Measurements from ENCODE around the gene P2RY11. TPM values are rescaled to one million over a fixed set of nuclear protein-coding genes. Genes with fewer than 3 reads are reported as not detected.
A peak's percentile ranks its signal among the peaks of the same experiment; 100 is the strongest.

The P2RY11 gene
- total RNA-seq, 1 experiment from 2014 or later: 1.1 TPM

DNA sequence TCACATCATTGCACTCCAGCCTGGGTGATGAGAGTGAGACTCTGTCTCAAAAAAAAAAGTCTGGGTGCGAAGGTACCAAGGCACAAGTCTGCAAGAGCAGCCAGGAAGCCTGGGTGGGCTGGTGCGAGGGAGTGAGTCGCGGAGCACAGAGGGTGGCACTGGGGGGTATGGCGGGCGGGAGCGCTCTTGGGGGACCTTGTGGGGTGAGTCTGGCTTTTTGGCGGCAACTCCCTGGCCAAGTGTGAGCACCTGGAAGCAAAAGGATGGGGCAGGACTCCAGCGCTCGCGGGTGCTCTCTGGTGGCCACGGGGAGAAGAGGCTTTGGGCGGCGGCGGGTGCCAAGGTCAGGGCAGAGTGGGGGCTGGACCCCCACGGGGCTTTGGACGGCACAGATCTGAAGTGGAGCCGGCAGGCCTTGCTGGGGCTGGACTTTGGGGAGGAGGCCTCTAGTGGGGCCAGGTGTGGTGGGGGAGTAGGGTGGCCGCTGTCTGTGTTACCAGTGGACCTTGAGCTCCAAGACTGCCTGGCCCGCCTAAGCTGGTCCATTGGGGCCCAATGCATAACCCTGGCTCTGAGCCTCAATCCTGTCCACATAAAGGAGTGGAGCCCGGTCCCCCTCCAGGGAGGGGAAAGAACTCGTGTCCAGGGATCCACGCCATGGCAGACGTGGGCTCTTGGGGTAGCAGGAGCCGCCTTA lies 1.6 kb downstream of the P2RY11 start:
- DNase-seq (ENCODE audit: low read depth): no peak

GRCh38 chr19:10113592-10113963 lies 2.1 kb downstream of the P2RY11 start:
- no peak for DNase-seq (ENCODE audit: low read depth)

- no peak for DNase-seq (ENCODE audit: low read depth)
These were observed 2.6 kb downstream of the P2RY11 start for GRCh38 chr19:10113964-10114650.

DNA sequence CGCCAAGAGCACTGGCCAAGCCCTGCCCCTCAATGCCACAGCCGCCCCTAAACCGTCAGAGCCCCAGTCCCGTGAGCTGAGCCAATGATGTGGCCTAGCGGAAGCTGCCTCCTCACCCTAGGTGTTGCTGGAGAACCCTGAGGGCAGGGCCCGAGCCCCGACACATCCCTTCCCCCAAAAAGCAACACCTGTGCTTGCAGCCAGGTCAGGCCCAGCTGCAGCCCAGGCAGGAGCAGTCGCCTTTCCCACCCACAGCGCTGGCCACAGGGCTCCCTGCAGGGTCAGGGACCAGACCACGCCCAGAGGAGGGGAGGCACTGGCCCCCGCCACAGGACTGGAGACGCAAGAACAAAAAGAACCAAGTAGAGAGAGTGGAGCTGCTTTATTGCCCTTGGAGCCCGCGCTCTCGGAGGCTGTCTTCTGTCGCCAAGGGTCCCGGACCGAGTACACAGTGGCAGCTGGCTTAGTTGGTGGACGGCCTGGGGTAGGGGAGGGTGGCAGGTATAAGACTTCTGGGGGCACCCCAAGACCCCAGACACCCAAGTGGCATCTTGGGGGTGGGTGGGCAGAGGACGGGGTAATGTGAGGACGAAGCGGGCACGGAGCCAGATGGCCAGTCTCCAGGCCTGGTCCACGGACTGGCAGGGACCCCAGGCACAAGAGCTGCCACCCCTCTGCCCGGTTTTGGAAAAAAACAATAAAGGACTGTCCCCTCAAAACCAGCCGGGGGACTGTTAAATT lies 3.3 kb downstream of the P2RY11 start:
- no peak for DNase-seq (ENCODE audit: low read depth)

DNA sequence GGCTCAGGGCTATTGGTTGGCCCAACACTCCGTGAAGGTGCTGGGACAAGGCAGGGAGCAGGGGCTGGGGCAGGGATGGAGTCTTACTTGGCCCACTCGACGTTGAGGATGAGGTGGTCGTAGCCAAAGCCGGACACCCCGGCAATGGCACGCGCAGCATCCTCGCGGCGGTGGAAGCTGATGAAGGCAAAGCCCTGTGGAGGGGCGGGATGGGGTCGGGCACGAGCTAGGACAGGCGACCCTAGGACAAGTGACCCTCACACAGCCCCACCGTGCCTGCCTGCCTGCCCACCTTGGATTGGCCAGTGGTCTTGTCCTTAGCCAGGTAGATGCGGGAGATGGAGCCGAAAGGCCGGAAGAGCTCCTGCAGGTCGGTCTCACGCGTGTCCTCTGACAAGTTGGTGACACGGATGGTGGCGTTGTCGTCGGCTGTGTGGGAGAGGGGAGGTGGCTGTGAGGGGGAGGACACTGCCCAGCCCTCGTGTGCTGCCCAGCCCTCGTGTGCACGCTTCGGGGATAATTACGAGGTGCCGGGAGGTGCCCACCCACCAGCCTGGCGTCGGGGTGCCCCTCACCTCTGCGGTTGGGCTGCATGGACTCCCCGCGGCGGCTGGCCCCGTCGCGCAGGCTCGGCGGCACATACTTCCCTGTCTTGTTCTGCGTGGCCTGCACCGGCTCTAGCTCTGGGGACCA lies 4.0 kb downstream of the P2RY11 start:
- no peak for DNase-seq (ENCODE audit: low read depth)

- DNase-seq (ENCODE audit: low read depth): no peak
These were observed 4.8 kb downstream of the P2RY11 start for GRCh38 chr19:10116085-10116865.

DNA sequence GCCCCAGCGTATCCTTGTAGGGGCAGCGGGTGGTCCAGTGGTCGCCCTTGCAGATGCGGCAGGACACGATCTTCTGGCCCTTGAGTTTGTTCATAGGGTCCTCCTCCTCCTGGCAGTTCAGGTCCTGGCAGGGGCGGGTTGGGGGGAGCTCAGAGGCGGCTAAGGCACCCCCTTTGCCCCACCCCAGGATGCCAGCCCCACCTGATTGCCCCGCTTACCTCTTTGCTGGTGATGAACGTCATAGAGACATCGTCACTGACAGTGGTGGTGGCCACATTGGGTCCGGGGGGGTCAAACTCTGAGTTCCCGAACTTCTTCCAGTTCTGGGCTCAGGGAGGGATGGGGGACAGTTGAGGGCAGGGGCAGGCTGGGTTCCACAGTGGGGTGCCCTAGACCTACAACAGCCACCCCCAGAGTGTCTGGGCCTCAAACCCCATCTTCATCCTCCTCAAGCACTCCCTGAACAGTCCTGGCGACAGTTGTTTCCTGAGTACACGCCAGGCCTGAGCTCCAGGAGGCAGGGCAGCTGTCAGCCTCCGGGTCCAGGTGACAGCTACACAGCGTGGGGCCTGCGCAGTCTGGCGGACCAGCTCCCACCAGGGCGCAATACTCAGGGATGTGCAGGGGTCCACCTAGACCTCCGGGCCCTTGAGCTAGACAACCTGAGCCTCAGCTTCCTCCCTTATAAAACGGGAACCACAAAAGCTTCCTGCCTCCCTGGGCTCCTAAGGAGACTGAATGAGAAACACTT lies 5.5 kb downstream of the P2RY11 start:
- DNase-seq (ENCODE audit: low read depth): no peak

- DNase-seq (ENCODE audit: low read depth): peak; percentile 25
These were observed 7.5 kb downstream of the P2RY11 start for GRCh38 chr19:10118960-10119359.

DNA sequence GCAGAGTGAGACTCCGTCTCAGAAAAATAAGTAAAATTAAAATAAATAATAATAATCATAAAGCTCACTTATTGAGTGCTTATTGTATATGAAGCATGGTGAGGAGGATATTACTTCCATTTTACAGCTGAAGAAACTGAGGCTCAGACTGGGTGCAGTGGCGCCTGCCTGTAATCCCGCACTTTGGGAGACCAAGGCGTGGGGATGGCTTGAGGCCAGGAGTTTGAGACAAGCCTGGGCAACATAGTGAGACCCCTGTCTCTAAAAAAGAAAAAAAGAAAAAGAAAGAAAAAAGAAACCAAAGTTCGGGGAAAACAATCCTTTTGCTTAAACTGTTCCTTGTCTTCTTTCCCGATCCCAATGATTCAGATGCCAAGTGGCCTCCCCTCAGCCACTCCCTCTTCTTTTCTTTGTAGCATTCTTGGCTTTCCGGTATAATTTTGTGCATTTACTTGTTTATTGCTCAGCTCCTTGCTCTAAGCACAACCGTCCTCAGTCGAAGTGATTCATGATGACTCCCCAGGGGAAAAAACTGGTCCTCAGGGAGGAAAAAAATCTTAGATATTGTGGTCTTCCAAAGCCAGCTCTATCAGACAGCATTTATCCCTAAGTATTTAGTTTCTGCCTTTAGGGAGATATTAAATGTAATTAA lies 9.2 kb downstream of the P2RY11 start:
- DNase-seq (ENCODE audit: low read depth): peak; percentile 94

- DNase-seq (ENCODE audit: low read depth): no peak
These were observed 10.6 kb downstream of the P2RY11 start for GRCh38 chr19:10122045-10122444.

- DNase-seq (ENCODE audit: low read depth): no peak
These were observed 12.9 kb downstream of the P2RY11 start for GRCh38 chr19:10124429-10124828.

DNA sequence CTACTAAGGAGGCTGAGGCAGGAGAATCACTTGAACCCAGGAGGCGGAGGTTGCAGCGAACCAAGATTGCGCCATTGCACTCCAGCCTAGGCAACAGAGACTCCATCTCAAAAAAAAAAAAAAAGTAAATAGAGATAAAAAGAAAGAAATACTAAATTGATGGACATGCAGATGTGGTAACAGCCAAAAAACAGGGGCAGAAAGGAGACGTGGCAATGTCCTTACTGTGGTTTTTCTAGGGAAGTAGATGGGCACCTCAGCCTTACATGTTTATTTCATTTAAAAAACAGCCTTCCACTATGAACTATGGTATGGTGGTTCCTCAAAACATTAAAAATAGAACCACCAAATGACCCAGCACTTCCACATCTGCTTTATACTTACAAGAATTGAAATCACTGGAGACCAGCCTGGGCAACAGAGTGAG lies 14.7 kb downstream of the P2RY11 start:
- no peak for DNase-seq (ENCODE audit: low read depth)

GRCh38 chr19:10132905-10133304 lies 21.4 kb downstream of the P2RY11 start:
- DNase-seq (ENCODE audit: low read depth): no peak

DNA sequence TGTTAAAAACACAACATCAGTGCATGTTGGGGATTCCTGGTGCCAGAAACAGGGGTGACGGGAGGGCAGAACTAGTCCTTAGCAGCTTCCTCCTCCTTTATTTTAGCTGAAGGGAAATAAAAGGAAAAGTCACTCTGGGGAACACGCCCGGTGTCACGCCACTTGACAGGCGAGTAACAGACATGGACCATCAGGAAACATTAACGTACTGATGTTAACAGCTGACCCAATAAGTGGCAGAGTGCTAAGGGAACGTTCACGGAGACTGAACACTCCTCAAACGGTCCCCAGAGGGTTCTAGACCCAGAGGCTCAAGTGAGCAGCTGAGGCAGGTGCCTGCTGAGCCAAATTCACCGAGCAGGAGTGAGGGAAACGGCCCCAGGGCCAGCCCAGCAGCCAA lies 22.1 kb downstream of the P2RY11 start:
- no peak for DNase-seq (ENCODE audit: low read depth)

DNA sequence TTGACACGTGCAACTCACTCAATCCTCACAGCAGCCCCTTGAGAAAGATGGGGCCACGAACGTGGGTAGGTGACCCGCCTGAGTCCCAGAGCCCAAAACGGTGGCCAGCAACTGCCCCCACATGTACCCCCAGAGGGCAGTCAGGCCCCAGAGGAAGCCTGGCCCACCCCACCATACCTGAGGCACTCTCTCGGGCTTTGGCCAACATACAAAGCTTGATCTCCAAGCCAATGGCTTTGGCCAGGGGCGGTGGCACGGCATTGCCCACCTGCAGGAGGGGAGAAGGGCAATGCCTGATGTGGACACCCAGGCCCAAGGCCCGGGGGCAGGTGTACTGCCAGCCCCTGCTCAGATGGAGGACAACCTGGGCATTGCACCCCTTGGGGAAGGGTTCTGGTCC lies 22.5 kb downstream of the P2RY11 start:
- no peak for DNase-seq (ENCODE audit: low read depth)

- no peak for DNase-seq (ENCODE audit: low read depth)
These were observed 24.2 kb downstream of the P2RY11 start for GRCh38 chr19:10135551-10136334.

DNA sequence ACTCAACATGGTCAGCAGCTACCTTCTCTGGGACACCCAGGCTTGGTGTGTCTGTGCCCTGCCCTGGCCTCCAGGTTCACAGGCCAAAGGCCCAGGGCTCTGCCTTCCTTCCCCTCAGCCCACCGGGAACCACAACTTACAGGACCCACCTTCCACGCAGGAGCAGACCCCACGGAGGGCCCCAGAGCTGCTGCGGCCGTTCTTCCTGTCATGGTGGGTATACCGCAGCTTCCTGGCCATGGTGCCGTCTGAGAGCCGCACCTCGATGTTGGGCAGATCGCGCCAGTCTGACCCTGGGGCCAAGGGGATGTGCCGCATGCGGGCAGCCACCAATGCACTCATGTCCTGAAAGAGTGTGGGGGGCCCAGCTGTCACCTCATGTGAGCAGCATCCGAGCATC lies 25.4 kb downstream of the P2RY11 start:
- no peak for DNase-seq (ENCODE audit: low read depth)

DNA sequence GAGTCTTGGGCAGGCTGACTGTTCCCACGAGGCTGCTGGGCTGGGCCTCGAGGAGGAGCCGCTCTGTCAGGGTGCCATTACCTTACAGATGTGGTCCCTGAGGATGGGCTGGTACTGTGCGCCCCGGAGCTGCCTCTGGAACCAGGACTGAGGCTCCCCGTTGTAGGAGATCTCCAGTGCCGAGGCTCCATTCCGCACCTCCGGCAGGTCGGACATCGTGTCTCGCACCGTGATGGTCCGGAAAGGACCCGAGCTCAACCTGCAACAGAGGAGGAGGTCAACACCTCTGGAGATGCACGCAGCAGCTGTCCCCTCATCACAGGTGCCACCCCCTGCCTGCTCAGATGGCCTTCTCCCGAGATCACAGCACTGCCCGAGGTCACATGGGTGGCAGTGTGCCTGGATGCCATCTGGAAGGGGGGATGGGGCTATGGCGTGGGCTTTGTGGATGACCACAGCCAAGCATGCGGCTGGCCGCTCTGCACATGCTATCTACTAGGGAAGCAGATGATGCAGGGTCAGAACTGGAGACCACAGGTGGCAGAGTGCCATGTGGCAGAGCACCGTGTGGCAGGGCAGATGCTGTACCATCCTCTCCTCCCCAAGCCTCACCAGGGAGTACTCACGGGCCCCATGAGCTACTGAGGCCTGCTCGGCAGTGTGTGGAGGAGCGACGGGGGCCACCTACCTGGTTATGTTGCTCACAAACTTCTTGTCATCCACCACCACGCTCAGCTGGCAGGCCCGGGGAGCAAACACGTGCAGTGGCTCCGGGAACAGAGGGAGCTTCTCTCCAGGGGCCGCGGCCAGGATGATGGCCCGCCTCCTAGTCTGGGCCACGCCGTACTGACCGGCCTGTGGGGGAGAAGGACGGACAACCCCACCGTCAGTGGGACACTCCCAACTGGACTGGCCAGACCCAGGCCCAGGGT lies 26.5 kb downstream of the P2RY11 start:
- peak; percentile 66 for DNase-seq (ENCODE audit: low read depth)
